Vagina (tissue), 2 donors: ENCODE results near the gene ENTPD8. TPM values are rescaled to one million over a fixed set of nuclear protein-coding genes. Genes with fewer than 3 reads are reported as not detected.
"Not testable (repeated sequence)": the region's sequence is repeated elsewhere in the genome, so short reads cannot be mapped to it uniquely, and the experiment has no call there.

Experiments used
- DNase-seq, 2 donors: peaks; one replicate each; pipeline ENCODE4 v3.0.0-alpha.2; 2017; ENCODE audit errors: extremely low spot score in 2 of 2
- H3K27ac ChIP-seq: fragments of 200-600 bp; sonication (generic); one replicate; pipeline ENCODE4 v1.5.1; 2019
- H3K27me3 ChIP-seq: fragments of 200-600 bp; sonication (generic); one replicate; pipeline ENCODE4 v1.5.1; 2019
- H3K36me3 ChIP-seq, 2 donors: fragments of 200-600 bp; sonication (generic); one replicate each; pipeline ENCODE4 v1.5.1; 2017 to 2019
- H3K4me1 ChIP-seq: fragments of 200-600 bp; sonication (generic); one replicate; pipeline ENCODE4 v1.5.1; 2019
- H3K4me3 ChIP-seq, 2 donors: fragments of 200-600 bp; sonication (generic); 1 replicate in 1 of 2; 2 replicates in 1 of 2; pipeline ENCODE4 v1.5.1; 2016 to 2019
- H3K9me3 ChIP-seq: fragments of 200-600 bp; sonication (generic); one replicate; pipeline ENCODE4 v1.5.1; 2019
- CTCF ChIP-seq, 3 experiments: fragments of 450-650 bp in 2 of 3; fragments of 200-600 bp in 1 of 3; sonication (generic) in 1 of 3; IDR thresholded peaks; one replicate each; pipeline ENCODE4 v1.5.1; 2017 to 2019; ENCODE audit warnings: antibody characterized with exemption in 3 of 3, mild to moderate bottlenecking in 2 of 3, moderate library complexity in 2 of 3
- POLR2A ChIP-seq, 2 donors: fragments of 450-650 bp; IDR thresholded peaks; one replicate each; pipeline ENCODE4 v1.6.1; 2017; ENCODE audit warnings: antibody characterized with exemption in 2 of 2, mild to moderate bottlenecking in 2 of 2, moderate library complexity in 2 of 2
- POLR2AphosphoS5 ChIP-seq, 2 donors: sonication (generic); formaldehyde crosslinking; IDR thresholded peaks; one replicate each; pipeline ENCODE4 v1.9.0; 2017; ENCODE audit warnings: antibody characterized with exemption in 2 of 2, mild to moderate bottlenecking in 2 of 2, low read depth in 1 of 2; ENCODE audit not compliant: insufficient read depth in 1 of 2
- intact Hi-C: fragments of 100-400 bp; cut with DNase I; formaldehyde crosslinking; loops from one replicate; pipeline ENCODE4 v1.15.1; 2023
- microRNA-seq: library from miRNA; unstranded; fragments of <30 nt; microRNA quantifications from one replicate; pipeline ENCODE4, GENCODE V29; 2017; ENCODE audit warnings: borderline number of aligned reads, borderline replicate concordance
- total RNA-seq: library from RNA; depleted of rRNA; stranded (reverse); fragments of >200 nt; gene quantifications from one replicate; pipeline ENCODE4 v1.2.3, GENCODE V29; 2016

Gene ENTPD8
- total RNA-seq, 1 donor from 2014 or later: not detected

DNA sequence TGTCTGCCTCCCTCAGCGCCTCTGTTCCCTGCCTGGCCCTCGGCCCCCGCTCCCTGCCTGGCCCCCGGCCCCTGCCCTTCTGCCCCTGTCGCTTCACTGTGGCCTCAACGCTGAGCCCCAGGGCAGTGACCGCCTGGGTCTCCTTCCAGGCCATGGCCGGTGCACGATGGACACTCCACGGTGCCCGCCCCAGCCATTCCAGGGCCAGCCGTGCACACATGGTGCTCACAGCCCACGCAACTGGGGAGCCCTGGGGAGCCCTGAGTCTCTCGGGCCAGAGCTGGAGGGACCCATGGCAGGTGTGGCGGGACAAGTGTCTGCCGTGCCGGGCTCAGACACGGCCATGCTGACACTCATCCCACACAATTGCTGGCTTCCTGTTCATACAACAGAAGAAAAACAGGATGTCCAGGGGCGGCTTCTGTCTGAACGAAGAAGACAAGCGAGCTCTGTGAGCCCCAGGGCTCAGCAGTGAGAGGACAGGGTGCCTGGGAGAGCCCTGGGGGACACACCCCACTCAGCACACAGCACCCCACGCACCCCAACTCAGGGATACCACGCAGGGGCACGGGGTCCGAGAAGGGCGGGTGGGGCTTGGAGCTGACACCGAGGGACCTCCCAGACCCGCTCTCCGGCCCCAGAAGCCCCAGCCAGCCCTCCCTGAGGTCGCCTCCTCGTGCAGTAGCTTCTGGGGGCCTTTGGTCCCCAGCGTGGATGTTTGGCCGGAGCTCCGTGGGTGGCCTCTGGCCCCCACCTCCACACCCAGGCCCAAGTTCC lies 53.9 kb downstream of the ENTPD8 start:
- H3K4me3 ChIP-seq: no peak overlapping the region
- TF ChIP-seq POLR2AphosphoS5 (IDR thresholded peaks at IDR 0.05; ENCODE audit: insufficient read depth in 1 of 2, low read depth in 1 of 2): no peak
- no peak for TF ChIP-seq POLR2A (IDR thresholded peaks at IDR 0.05)
- TF ChIP-seq CTCF (IDR thresholded peaks at IDR 0.05): no peak
- DNase-seq: no peak
- H3K27ac ChIP-seq: peak overlapping the region; percentile 22
- H3K4me1 ChIP-seq: no peaks in the 10 kb centered on the region
- H3K9me3 ChIP-seq: no peaks in the 10 kb centered on the region
- H3K27me3 ChIP-seq: no peaks in the 10 kb centered on the region
- intact Hi-C loops: no loop called here
- H3K36me3 ChIP-seq: peaks cover 0 to 2% of the 10 kb centered on the region in 2 donors

DNA sequence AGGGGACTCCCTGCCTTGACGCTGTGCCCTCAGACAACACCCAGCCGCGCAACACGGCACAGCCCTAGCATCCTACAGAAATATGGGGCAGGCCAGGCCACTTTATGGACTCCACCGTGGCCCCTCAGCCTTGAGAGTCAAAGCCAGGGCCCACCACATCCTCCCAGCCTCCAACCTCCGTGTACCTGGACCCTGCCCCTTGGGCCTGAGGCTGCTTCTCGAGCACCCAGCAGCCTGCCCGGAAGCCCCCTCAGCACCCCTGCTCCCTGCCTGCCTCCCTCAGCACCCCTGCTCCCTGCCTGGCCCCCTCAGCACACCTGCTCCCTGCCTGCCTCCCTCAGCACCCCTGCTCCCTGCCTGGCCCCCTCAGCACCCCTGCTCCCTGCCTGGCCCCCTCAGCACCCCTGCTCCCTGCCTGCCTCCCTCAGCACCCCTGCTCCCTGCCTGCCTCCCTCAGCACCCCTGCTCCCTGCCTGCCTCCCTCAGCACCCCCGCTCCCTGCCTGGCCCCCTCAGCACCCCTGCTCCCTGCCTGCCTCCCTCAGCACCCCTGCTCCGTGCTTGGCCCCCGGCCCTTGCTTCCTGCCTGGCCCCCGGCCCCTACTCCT lies 54.5 kb downstream of the ENTPD8 start:
- intact Hi-C loops, H3K27ac ChIP-seq: not testable (repeated sequence)

DNA sequence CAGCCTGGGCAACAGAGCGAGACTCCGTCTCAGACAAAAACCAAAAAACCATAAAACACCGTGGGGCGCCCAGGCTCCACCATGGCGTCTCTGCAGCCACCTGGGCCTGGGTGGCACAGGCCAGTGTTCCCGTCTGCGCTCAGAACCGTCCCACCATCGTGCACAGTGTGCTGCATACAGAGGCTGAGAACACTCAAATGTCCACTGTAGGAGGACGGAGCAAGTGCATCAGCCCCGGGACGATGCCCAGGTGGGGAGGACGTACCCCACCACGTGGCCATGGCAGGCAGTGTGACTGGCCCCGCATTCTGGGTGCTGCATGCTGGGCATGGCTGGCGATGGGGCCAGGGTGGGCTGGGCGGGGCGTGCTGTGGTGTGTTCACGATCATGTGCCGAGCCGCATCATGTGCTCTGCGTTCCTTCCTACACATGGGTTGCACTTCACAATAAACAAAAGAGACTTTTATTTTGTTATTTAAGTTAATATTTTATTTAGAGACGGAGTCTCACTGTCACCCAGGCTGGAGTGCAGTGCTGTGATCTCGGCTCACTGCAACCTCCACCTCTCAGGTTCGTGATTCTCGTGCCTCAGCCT lies 56.0 kb downstream of the ENTPD8 start:
- no peak for DNase-seq
- H3K9me3 ChIP-seq: no peaks in the 10 kb centered on the region

More for the DNA sequence above, 54.5 kb downstream of the ENTPD8 start:
- DNase-seq, H3K4me1 ChIP-seq, H3K9me3 ChIP-seq, H3K27me3 ChIP-seq, H3K36me3 ChIP-seq, H3K4me3 ChIP-seq: not testable (repeated sequence)

More for the DNA sequence above, 56.0 kb downstream of the ENTPD8 start:
- Histone ChIP-seq H3K27me3 (no peaks in the 10 kb centered on the region), H3K36me3 (no peaks in the 10 kb centered on the region), H3K27ac (no peak overlapping the region), H3K4me3 (no peak overlapping the region), H3K4me1 (no peaks in the 10 kb centered on the region)
- TF ChIP-seq CTCF (IDR thresholded peaks at IDR 0.05): no peak
- TF ChIP-seq POLR2AphosphoS5 (IDR thresholded peaks at IDR 0.05; ENCODE audit: insufficient read depth in 1 of 2, low read depth in 1 of 2): no peak
- TF ChIP-seq POLR2A (IDR thresholded peaks at IDR 0.05): no peak
- intact Hi-C loops: no loop called here

Small RNAs within 50 kb of the gene (microRNA-seq; reads per million reads assigned to microRNA genes)
- not detected for gene MIR7114

Other genes starting within 250 kb of the ENTPD8 start
- gene TPRN, start 240.6 kb downstream of the ENTPD8 start, total RNA-seq: 6.9 TPM
- gene TMEM203, start 235.7 kb downstream of the ENTPD8 start, total RNA-seq: 24.6 TPM
- gene NDOR1, start 235.7 kb downstream of the ENTPD8 start, total RNA-seq: 12.0 TPM
- 0.98 TPM for gene RNF208, start 219.1 kb downstream of the ENTPD8 start, total RNA-seq
- gene CYSRT1, start 216.2 kb downstream of the ENTPD8 start, total RNA-seq: 24.3 TPM
- 0.74 TPM for gene RNF224, start 213.9 kb downstream of the ENTPD8 start, total RNA-seq
- gene SLC34A3, start 210.5 kb downstream of the ENTPD8 start, total RNA-seq: not detected
- gene TUBB4B, start 200.1 kb downstream of the ENTPD8 start, total RNA-seq: 312 TPM
- not detected for gene STPG3, start 190.1 kb downstream of the ENTPD8 start, total RNA-seq
- 44.0 TPM for gene NELFB, start 186.0 kb downstream of the ENTPD8 start, total RNA-seq
- gene TOR4A, start 163.6 kb downstream of the ENTPD8 start, total RNA-seq: 13.0 TPM
- 29.5 TPM for gene NRARP, start 139.1 kb downstream of the ENTPD8 start, total RNA-seq
- 35.6 TPM for gene EXD3, start 18.2 kb downstream of the ENTPD8 start, total RNA-seq
- 2.9 TPM for gene NOXA1, start 18.0 kb downstream of the ENTPD8 start, total RNA-seq
- 35.1 TPM for gene NSMF, start 18.0 kb upstream of the ENTPD8 start, total RNA-seq
- 16.2 TPM for gene PNPLA7, start 109.0 kb upstream of the ENTPD8 start, total RNA-seq
- 83.7 TPM for gene MRPL41, start 110.5 kb upstream of the ENTPD8 start, total RNA-seq
- gene DPH7, start 137.6 kb upstream of the ENTPD8 start, total RNA-seq: 32.9 TPM
- gene ZMYND19, start 149.2 kb upstream of the ENTPD8 start, total RNA-seq: 10.3 TPM
- gene ARRDC1, start 164.3 kb upstream of the ENTPD8 start, total RNA-seq: 114 TPM
- 65.8 TPM for gene EHMT1, start 177.6 kb upstream of the ENTPD8 start, total RNA-seq